Measurements from ENCODE around the gene KCNG4.

Gene KCNG4

DNA sequence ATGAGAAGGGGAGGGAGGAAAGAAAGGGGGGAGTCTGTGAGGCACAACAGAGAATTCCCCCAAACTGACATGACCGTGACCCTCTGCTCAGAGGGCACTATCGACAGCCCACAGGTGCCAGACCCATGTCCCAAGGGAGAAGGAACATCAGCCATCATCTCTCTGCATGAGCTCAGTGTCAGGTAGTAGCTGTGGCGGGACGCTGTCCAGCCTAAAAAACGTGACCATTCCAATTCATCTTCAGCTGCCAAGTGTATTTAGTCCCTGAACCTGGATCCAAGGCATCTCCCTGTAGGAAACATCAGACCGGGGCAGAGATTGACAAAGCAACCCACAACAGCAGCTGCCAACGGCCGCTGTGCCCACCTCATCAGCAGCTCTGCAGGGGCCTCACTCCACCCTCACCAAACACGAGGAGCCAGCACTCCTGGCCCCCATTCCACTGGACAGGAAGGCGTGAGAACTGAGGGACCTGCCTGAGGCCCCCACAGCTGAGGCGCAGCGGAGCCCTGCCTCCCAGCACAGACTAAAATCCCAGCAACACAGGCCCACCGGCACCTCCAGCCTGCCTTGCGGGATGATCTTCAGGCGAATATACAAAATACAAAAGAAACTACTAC, 61.6 kb downstream of the KCNG4 start:
- TF ChIP-seq, protein P1, sequence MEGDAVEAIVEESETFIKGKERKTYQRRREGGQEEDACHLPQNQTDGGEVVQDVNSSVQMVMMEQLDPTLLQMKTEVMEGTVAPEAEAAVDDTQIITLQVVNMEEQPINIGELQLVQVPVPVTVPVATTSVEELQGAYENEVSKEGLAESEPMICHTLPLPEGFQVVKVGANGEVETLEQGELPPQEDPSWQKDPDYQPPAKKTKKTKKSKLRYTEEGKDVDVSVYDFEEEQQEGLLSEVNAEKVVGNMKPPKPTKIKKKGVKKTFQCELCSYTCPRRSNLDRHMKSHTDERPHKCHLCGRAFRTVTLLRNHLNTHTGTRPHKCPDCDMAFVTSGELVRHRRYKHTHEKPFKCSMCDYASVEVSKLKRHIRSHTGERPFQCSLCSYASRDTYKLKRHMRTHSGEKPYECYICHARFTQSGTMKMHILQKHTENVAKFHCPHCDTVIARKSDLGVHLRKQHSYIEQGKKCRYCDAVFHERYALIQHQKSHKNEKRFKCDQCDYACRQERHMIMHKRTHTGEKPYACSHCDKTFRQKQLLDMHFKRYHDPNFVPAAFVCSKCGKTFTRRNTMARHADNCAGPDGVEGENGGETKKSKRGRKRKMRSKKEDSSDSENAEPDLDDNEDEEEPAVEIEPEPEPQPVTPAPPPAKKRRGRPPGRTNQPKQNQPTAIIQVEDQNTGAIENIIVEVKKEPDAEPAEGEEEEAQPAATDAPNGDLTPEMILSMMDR (IDR thresholded peaks at IDR 0.05; ENCODE audit: low read depth, low read length), result no peak
- H3K4me3 ChIP-seq (ENCODE audit: low read depth, low read length), result no peak overlapping the region

DNA sequence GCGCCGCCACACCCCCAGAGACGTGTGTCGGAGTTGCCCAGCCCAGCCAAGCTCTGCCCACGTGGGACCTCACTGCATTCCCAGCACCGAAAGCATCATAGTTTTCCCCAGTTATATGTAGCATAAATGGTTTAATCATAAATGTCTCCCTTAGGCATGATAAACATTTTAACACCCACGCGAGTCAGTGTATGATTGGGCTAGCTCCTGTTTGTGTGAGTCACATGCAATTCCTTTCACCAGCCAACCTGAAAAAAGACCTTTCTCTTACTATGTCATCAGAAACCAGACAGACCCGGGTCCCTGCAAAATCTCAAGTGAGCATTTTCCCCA, 62.1 kb downstream of the KCNG4 start:
- TF ChIP-seq, protein P1 (IDR thresholded peaks at IDR 0.05; ENCODE audit: low read depth, low read length), result no peak
- no peak overlapping the region for H3K4me3 ChIP-seq (ENCODE audit: low read depth, low read length)

DNA sequence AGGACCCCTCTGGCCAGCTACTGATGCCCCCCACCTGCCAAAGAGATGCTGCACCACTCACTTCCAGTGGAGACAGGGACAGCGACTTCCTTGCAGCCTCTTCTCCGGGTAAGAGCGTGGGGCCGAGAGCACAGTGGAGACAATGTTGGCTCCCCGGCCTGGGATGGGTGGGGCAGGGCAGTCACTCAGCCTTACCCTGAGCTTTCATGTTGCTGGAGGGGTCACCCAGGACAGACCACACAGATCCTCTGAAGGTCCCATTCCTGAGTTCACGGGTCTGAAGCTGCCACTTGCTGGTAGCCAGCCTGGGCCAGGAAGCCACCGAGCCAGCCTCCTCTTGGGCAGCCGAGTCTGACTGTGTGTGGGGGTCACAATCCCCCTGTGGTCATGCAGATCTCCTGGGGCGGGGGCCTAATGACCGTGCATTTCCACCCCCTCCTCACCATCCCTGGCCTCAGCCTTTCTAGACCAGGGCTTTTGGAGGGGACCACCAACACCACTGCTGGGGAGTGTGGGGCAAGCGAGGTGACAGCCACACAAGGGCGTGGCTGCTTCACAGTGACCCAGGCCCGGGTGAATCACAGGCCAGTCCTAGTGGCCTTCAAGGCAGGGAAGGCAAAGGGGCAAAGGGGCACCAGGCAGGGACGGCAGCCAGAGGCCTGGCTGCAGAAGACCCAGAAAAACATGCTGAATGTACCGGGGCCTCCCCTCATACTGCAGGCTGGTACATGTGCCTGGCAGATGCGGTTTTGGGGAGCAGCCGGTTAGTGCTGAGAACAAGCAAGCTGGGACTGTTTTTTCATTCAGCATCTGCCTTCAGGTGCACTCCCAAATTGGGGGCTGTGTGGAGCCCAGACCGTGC, 63.4 kb downstream of the KCNG4 start:
- H3K4me3 ChIP-seq (ENCODE audit: low read depth, low read length), result no peak overlapping the region

DNA sequence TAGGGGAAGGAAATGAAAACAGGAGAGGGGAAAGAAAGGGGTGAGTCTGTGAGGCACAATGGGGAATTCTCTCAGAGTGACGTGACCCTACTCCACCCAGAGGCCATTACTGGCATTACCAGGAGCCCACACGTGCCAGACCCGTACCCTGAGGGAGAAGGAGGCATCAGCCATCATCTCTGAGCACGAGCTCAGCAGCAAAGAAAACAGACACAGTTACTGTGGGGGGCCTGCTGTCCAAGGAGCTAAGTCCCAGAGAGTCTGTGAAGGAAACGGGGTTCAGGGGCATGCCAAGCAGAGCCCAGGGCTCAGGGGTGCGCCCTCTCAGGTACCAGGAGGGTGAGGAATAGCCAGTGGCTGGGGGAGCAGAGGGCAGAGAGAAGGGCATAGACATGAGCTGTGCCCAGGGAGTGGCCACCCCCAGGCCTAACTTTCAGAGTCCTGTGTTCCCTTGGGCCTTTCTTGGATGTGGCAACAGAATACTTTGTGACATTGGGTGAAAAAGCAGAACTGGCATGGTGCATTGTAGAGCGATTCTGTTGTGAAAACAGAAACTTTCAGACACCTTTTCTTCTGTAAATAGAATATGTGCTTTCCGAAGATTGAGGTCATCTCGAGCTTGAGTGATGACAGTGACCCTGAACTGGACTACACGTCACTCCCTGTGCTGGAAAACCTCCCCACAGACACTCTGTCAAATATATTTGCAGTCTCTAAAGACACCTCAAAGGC, 64.3 kb downstream of the KCNG4 start:
- no peak overlapping the region for H3K4me3 ChIP-seq (ENCODE audit: low read depth, low read length)
- TF ChIP-seq, protein P1 (IDR thresholded peaks at IDR 0.05; ENCODE audit: low read depth, low read length), result no peak

More for the DNA sequence above, 63.4 kb downstream of the KCNG4 start:
- TF ChIP-seq, protein P1 (IDR thresholded peaks at IDR 0.05; ENCODE audit: low read depth, low read length), result no peak

DNA sequence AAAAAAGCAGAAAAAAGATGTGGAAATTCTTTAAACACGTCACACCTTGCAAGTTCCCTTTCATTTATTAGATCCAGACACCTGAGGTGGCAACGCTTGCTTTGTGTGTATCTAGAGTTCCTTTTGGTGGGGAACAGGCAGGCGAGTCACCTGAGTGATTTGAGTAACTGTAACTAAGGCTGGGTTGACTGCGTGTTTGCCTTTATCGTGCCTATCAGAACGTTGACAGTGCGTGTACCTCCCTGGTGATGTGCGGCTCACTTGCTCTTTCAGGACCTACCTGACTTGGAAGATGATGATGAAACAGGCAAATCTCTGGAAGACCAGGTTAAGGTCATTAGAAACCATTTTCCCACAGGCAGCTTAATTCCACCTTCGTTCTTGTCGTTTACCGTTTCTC, 65.4 kb downstream of the KCNG4 start:
- no peak overlapping the region for H3K4me3 ChIP-seq (ENCODE audit: low read depth, low read length)
- TF ChIP-seq, protein P1 (IDR thresholded peaks at IDR 0.05; ENCODE audit: low read depth, low read length), result no peak

DNA sequence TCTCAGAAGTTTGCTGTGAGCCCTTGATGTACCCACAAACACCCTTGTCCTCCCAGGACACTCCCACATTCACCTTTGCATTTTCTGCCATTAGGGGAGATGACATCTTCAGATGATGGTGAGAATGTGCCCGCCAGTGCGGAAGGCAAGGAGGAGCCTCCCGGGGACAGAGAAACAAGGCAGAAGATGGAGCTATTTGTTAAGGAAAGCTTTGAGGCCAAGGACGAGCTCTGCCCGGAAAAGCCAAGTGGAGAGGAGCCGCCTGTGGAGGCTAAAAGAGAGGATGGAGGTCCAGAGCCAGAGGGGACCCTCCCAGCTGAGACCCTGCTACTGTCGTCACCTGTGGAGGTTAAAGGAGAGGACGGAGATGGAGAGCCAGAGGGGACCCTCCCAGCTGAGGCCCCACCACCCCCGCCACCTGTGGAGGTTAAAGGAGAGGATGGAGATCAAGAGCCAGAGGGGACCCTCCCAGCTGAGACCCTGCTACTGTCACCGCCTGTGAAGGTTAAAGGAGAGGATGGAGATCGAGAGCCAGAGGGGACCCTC, 70.0 kb downstream of the KCNG4 start:
- TF ChIP-seq, protein P1 (IDR thresholded peaks at IDR 0.05; ENCODE audit: low read depth, low read length), result no peak
- no peak overlapping the region for H3K4me3 ChIP-seq (ENCODE audit: low read depth, low read length)
